ENCODE results near the gene SHB. TPM values are rescaled to one million over a fixed set of nuclear protein-coding genes. Genes with fewer than 3 reads are reported as not detected.

SHB gene
- total and polyA plus RNA-seq, 2 donors (not counting 1 experiment from before 2014, with no cell fraction given): 9.9 to 13.9 TPM

GRCh38 chr9:37955781-37956422 is 113.1 kb downstream of the SHB start:
- Histone ChIP-seq H3K4me1 (ENCODE audit: control insufficient read depth, extremely low read depth, insufficient read depth, low read length) (peaks cover 19% of the 10 kb centered on the region), H3K36me3 (ENCODE audit: control insufficient read depth, insufficient read depth, low read length) (peaks cover 3% of the 10 kb centered on the region), H3K27ac (ENCODE audit: insufficient read depth, low read length) (no peak overlapping the region), H2AFZ (ENCODE audit: low read length) (no peak overlapping the region), H4K20me1 (ENCODE audit: control insufficient read depth, extremely low read depth, insufficient read depth, low read length) (no peaks in the 10 kb centered on the region), H3K9me3 (ENCODE audit: control insufficient read depth, insufficient read depth, low read depth, low read length) (no peaks in the 10 kb centered on the region), H3K4me3 (replicated peaks in 1 of 4; ENCODE audit: control extremely low read depth in 1 of 4, insufficient read depth in 1 of 4, low read depth in 3 of 4, low read length in 4 of 4) (no peak overlapping the region), H3K4me2 (ENCODE audit: extremely low read depth, insufficient read depth, low read length) (no peak overlapping the region), H3K27me3 (ENCODE audit: control insufficient read depth, insufficient read depth, low read length) (no peaks in the 10 kb centered on the region), H3K9ac (ENCODE audit: insufficient read depth, low read length) (no peak overlapping the region), H3K79me2 (ENCODE audit: control insufficient read depth, insufficient read depth, low read length) (peaks cover 11% of the 10 kb centered on the region)
- no peak for DNase-seq (ENCODE audit: low read depth in 2 of 2)
- no peak for TF ChIP-seq EZH2 (IDR thresholded peaks at IDR 0.05; ENCODE audit: low read length, missing control alignments)
- TF ChIP-seq CTCF (conservative IDR thresholded peaks at IDR 0.05 in 1 of 2, IDR thresholded peaks at IDR 0.05 in 1 of 2; ENCODE audit: low read depth in 1 of 2, low read length in 2 of 2): no peak

GRCh38 chr9:37954581-37954981 is 114.4 kb downstream of the SHB start:
- Histone ChIP-seq H3K9ac (ENCODE audit: insufficient read depth, low read length) (peak overlapping the region; percentile 54), H3K4me1 (ENCODE audit: control insufficient read depth, extremely low read depth, insufficient read depth, low read length) (peaks cover 19% of the 10 kb centered on the region), H3K27ac (ENCODE audit: insufficient read depth, low read length) (peak overlapping the region; percentile 96), H3K4me3 (replicated peaks in 1 of 4; ENCODE audit: control extremely low read depth in 1 of 4, insufficient read depth in 1 of 4, low read depth in 3 of 4, low read length in 4 of 4) (no peak overlapping the region), H3K27me3 (ENCODE audit: control insufficient read depth, insufficient read depth, low read length) (no peaks in the 10 kb centered on the region), H3K36me3 (ENCODE audit: control insufficient read depth, insufficient read depth, low read length) (peaks cover 6% of the 10 kb centered on the region), H3K9me3 (ENCODE audit: control insufficient read depth, insufficient read depth, low read depth, low read length) (no peaks in the 10 kb centered on the region), H3K79me2 (ENCODE audit: control insufficient read depth, insufficient read depth, low read length) (peaks cover 8% of the 10 kb centered on the region), H2AFZ (ENCODE audit: low read length) (no peak overlapping the region), H3K4me2 (ENCODE audit: extremely low read depth, insufficient read depth, low read length) (peak overlapping the region; percentile 42), H4K20me1 (ENCODE audit: control insufficient read depth, extremely low read depth, insufficient read depth, low read length) (no peaks in the 10 kb centered on the region)
- DNase-seq (ENCODE audit: low read depth in 2 of 2): no peak
- no peak for TF ChIP-seq CTCF (conservative IDR thresholded peaks at IDR 0.05 in 1 of 2, IDR thresholded peaks at IDR 0.05 in 1 of 2; ENCODE audit: low read depth in 1 of 2, low read length in 2 of 2)
- no peak for TF ChIP-seq EZH2 (IDR thresholded peaks at IDR 0.05; ENCODE audit: low read length, missing control alignments)

- Histone ChIP-seq H3K27me3 (ENCODE audit: control insufficient read depth, insufficient read depth, low read length) (no peaks in the 10 kb centered on the region), H3K9ac (ENCODE audit: insufficient read depth, low read length) (peak overlapping the region; percentile 54), H3K36me3 (ENCODE audit: control insufficient read depth, insufficient read depth, low read length) (peaks cover 6% of the 10 kb centered on the region), H3K4me1 (ENCODE audit: control insufficient read depth, extremely low read depth, insufficient read depth, low read length) (peaks cover 19% of the 10 kb centered on the region), H3K27ac (ENCODE audit: insufficient read depth, low read length) (peak overlapping the region; percentile 96), H2AFZ (ENCODE audit: low read length) (no peak overlapping the region), H3K4me2 (ENCODE audit: extremely low read depth, insufficient read depth, low read length) (peak overlapping the region; percentile 92), H4K20me1 (ENCODE audit: control insufficient read depth, extremely low read depth, insufficient read depth, low read length) (no peaks in the 10 kb centered on the region), H3K79me2 (ENCODE audit: control insufficient read depth, insufficient read depth, low read length) (peaks cover 6% of the 10 kb centered on the region), H3K9me3 (ENCODE audit: control insufficient read depth, insufficient read depth, low read depth, low read length) (no peaks in the 10 kb centered on the region), H3K4me3 (replicated peaks in 1 of 4; ENCODE audit: control extremely low read depth in 1 of 4, insufficient read depth in 1 of 4, low read depth in 3 of 4, low read length in 4 of 4) (peak overlapping the region in 1 of 4 experiments; percentile 7)
- no peak for TF ChIP-seq EZH2 (IDR thresholded peaks at IDR 0.05; ENCODE audit: low read length, missing control alignments)
- TF ChIP-seq CTCF (conservative IDR thresholded peaks at IDR 0.05 in 1 of 2, IDR thresholded peaks at IDR 0.05 in 1 of 2; ENCODE audit: low read depth in 1 of 2, low read length in 2 of 2): no peak
- peak; percentile 97 to 99 for DNase-seq (ENCODE audit: low read depth in 2 of 2)
These were observed 115.1 kb downstream of the SHB start for GRCh38 chr9:37953775-37954437.
